Sciatic nerve (tissue), 2 donors: ENCODE results near the gene KLHL20. TPM values are rescaled to one million over a fixed set of nuclear protein-coding genes. Genes with fewer than 3 reads are reported as not detected.
"Not testable (repeated sequence)": the region's sequence is repeated elsewhere in the genome, so short reads cannot be mapped to it uniquely, and the experiment has no call there.

ENCODE experiments used
- ATAC-seq: fragments of 200-7000 bp; cut with Tn5 transposase; one replicate; pipeline ENCODE4 v1.9.1; 2020; ENCODE audit warnings: mild to moderate bottlenecking, moderate library complexity
- DNase-seq: peaks from one replicate; pipeline ENCODE4 v3.0.0-alpha.2; 2020; ENCODE audit warnings: low spot score
- intact Hi-C: fragments of 100-400 bp; cut with DNase I; formaldehyde crosslinking; loops from one replicate; pipeline ENCODE4 v1.14.2; 2022
- total RNA-seq: library from RNA; stranded (reverse); fragmentation: NEBNext Ultra II Directional; extraction: Animal tissue kit (Norgen Biotek cat#: 25700); gene quantifications from one replicate; pipeline ENCODE4 v1.2.1, GENCODE V29; 2021
- donor health status: DM: no; HTN: no; CAD: no.
- donor health status: DM: no; HTN: no; CAD: no.

The KLHL20 gene
- total RNA-seq, 1 donor from 2014 or later = 33.4 TPM

GRCh38 chr1:173742203-173742886 lies 27.6 kb downstream of the KLHL20 start:
- no peak for ATAC-seq
- intact Hi-C loops = no loop called here
- no peak for DNase-seq

GRCh38 chr1:173744651-173745050 lies 29.9 kb downstream of the KLHL20 start:
- no peak for ATAC-seq
- DNase-seq = no peak
- intact Hi-C loops = no loop called here

DNA sequence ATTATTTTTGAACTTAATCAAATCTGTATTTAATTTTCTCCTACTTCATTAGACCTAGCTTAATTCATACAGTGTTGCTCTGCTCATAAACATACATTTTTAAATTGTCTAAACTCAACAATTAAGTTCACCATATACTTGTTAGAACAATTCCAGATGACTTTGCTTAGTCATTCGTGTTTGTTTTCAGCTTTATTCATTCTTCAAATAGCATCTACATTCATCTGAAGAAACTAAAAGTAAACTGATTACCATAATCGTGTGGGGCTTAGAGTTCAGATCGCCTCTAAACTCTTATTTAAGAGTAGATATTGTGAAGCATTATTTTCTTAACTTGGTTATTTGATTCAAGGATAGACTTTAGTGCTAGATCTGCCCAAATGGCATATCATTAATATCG lies 34.4 kb downstream of the KLHL20 start:
- ATAC-seq = no peak
- no peak for DNase-seq
- intact Hi-C loops = no loop called here

GRCh38 chr1:173753830-173754229 lies 39.0 kb downstream of the KLHL20 start:
- ATAC-seq = no peak
- intact Hi-C loops = no loop called here
- DNase-seq = no peak

DNA sequence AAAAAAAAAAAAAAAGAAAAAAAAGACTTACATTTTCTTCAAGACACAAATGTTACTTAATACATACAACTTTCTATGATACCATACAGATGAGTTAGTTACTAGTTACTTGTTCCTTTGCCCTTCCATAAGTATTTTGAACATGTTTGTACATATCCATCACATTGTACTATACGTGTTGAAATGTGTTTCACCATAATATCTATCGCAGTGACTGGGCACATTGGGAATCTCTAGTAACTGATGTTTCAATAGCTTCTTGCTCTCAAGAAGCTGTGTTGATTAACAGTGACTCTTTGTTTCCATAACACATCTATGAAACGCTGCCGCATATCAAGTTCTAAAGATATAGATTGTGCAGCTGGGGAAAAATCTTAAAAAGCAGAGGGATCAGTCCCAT lies 42.9 kb downstream of the KLHL20 start:
- ATAC-seq (no peak), DNase-seq (no peak)
- intact Hi-C loops = no loop called here

DNA sequence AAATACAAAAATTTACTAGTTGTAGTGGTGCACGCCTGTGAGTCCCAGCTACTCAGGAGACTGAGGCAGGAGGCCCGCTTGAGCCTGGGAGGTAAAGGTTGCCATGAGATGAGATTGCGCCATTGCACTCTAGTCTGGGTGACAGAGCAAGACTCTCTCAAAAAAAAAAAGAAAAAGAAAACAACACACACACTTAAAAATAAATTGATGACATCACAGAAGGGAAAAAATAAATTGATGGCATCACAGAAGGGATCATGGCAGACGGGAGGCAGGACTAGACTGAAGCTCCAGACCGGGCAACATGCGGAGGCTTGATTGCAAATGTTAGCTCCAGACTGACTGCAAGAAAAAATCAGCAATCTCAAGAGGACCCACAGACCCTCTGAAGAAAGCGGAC lies 43.3 kb downstream of the KLHL20 start:
- intact Hi-C loops = no loop called here
- DNase-seq (no peak), ATAC-seq (no peak)

GRCh38 chr1:173758980-173759379 lies 44.2 kb downstream of the KLHL20 start:
- intact Hi-C loops = no loop called here
- no peak for DNase-seq
- ATAC-seq = no peak

GRCh38 chr1:173764331-173764730 lies 49.5 kb downstream of the KLHL20 start:
- intact Hi-C loops, ATAC-seq, DNase-seq: not testable (repeated sequence)

DNA sequence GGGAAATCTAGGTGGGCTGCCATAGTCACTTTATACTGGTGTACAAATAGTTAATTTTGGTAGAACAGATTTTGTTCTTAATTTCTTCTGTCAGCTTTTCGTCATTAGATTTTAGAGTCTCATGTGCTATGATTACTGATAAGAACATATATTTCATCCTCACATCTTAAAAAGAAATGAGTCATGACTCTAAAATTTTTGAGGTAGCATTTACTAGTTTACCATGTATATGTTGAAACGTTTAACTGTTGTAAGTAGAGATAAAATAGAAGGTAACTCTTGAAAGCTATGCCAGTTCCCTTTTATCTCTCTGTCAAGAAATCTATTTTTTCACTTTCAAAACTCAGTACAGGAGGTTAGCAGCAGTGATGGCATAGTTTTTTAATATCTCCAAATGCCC lies 53.4 kb downstream of the KLHL20 start:
- DNase-seq (no peak), ATAC-seq (no peak)
- intact Hi-C loops = no loop called here

- no peak for ATAC-seq
- intact Hi-C loops = no loop called here
- no peak for DNase-seq
These were observed 54.0 kb downstream of the KLHL20 start for GRCh38 chr1:173768827-173769226.

- ATAC-seq, DNase-seq, intact Hi-C loops: not testable (repeated sequence)
These were observed 55.5 kb downstream of the KLHL20 start for GRCh38 chr1:173770330-173770729.

DNA sequence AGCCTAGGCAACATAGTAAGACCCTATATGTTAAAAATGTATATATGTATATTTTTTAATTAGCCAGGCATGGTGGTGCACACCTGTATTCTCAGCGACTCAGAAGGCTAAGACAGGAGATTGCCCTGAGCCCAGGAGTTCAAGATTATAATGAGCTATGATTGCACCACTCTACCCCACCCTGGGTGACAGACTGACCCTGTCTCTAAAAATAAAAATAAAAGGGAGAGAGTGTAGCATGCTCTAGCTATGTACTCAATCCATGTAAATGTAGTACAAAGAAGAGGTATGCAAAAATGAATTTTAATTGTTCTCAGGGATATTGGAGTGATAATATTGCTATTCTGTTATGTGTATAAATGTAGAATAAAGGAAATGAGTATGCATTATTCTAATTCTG lies 56.8 kb downstream of the KLHL20 start:
- DNase-seq = no peak
- ATAC-seq = no peak
- intact Hi-C loops = no loop called here

- intact Hi-C loops = no loop called here
- no peak for ATAC-seq
- DNase-seq = no peak
These were observed 60.9 kb downstream of the KLHL20 start for GRCh38 chr1:173775578-173776226.

DNA sequence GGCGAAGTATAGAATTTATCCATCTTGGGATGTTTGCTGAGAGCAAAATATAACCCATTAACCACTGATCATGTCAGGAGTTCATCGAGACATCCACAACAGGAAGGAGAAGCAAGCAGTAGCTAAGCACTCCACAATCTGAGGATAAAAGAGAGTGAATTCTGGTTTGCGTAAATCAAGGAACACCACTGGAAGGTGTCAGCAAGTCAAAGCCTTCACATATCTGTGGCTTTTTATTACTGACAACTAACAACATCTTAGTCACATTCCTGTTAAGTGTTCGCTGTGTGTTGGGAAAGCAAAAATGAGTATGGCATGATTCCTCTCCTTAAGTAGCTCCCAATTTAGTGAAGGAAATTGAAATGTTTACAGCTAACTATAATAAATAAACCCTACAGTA lies 65.2 kb downstream of the KLHL20 start:
- DNase-seq (no peak), ATAC-seq (no peak)
- intact Hi-C loops = no loop called here

DNA sequence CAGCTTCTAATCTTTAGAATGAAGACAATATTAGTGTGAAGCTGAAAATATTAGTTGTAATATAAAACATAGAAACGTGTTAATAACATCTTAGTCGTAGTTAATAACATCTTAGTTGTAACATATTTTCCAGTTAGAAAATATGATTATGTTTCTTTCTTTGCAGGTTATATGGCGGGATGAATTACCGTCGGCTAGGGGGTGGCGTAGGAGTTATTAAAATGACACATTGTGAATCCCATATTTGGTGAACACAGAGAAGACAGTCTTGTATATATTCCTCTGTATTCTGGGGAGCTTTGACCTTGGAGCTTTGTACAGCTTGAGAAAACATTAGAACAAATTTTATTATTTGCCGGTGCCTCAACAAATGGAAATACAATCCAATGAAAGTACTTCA lies 70.2 kb downstream of the KLHL20 start:
- intact Hi-C loops = no loop called here
- no peak for ATAC-seq

GRCh38 chr1:173789841-173790240 lies 75.1 kb downstream of the KLHL20 start:
- no peak for ATAC-seq
- DNase-seq = no peak
- intact Hi-C loops = no loop called here

More for the DNA sequence above, 70.2 kb downstream of the KLHL20 start:
- no peak for DNase-seq

DNA sequence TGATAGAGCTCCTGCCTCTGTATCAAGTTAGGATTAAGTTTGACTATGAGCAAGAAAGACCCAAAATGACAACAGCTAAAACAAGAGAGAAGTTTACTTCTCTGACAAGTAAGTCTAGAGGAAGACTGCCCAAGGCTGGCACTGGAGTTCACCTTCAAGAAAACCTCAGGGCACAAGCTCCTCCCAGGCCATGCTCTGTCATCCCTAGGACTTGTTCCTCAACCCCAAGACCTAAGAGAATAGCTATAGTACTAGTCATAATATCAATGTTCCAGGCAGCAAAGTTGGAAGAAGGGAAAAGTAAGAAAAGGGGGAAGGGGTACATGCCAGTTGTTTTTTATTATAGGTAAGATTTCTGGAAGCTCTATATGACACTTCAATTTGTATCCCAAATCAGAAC lies 83.3 kb downstream of the KLHL20 start:
- ATAC-seq (no peak), DNase-seq (no peak)
- intact Hi-C loops = no loop called here

DNA sequence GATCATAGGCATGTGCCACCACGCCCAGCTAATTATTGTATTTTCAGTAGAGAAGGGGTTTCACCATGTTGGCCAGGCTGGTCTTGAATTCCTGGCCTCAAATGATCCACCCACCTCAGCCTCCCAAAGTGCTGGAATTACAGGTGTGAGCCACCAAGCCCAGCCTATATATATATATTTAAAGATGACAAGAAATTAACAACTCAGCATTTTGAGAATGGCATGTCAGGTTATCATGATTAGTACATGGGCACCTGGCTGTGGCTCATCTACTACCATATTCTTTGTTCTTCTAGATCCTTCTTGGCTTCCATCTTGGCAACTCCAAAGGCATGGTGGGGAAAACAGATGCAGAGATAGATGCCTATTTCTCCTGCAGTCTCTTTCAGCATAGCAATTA lies 85.2 kb downstream of the KLHL20 start:
- DNase-seq, ATAC-seq, intact Hi-C loops: not testable (repeated sequence)

DNA sequence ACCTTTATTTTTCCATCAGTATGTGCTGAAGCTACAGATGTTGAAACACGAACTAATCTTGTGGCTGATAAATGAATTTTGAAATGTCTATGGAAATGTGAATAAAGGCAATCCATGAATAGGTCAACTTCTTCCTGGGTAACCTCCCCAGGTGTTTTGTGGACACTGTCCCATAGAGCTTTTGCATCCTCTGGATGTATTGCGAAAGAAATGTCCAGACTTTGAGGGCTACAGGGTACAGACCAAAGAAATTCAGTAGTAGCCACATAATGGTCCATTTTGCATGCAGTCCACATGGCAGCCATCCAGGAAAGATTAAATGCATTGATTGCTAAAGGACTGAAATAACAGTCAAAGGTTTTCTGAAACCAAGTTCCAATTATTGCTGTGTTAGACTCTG lies 88.2 kb downstream of the KLHL20 start:
- ATAC-seq = no peak
- intact Hi-C loops = no loop called here
- no peak for DNase-seq

DNA sequence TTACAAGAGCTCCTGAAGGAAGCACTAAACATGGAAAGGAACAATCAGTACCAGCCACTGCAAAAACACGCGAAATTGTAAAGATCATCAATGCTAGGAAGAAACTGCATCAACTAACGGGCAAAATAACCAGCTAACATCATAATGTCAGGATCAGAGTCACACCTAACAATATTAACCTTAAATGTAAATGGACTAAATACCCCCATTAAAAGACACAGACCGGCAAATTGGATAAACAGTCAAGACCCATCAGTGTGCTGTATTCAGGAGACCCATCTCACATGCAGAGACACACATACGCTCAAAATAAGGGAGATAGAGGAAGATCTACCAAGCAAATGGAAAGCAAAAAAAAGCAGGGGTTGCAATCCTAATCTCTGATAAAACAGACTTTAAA lies 98.9 kb downstream of the KLHL20 start:
- intact Hi-C loops, DNase-seq, ATAC-seq: not testable (repeated sequence)

DNA sequence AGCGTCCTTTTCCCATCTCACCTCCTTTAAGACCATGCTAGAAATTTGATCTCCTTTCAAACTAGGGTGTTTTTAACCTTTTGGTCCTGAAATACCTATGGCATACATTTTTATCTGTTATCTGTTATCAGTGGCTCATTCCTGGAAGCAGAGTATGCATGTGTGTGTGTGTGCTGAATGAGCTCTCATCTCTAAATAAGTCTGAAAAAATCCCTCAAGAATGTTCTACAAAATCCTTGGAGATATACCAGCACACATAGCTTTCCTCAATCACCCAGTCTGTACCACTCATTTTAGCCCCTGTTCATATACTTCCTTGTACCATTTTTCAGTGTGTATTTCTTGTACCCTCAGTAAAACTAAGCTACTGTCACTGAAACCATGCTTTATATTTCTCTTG lies 103.7 kb downstream of the KLHL20 start:
- intact Hi-C loops = no loop called here
- ATAC-seq (no peak), DNase-seq (no peak)
